Stimulated activated CD4-positive, alpha-beta T cell treated with anti-CD3 and anti-CD28 coated beads, TNF-alpha, amount 100 ng/mL, for 4 hours (primary cell): Measurements from ENCODE around the gene EFR3B.
"Not testable (repeated sequence)": the region's sequence is repeated elsewhere in the genome, so short reads cannot be mapped to it uniquely, and the experiment has no call there.

Source experiments
- DNase-seq, 3 experiments: peaks; one replicate each; pipeline ENCODE4 v3.0.0-alpha.2; 2020; ENCODE audit warnings: low read depth in 3 of 3

Gene EFR3B

GRCh38 chr2:25149646-25150045, 107.8 kb downstream of the EFR3B start:
- no peak for DNase-seq

GRCh38 chr2:25150993-25151392, 109.1 kb downstream of the EFR3B start:
- not testable (repeated sequence) for DNase-seq

GRCh38 chr2:25151718-25152117, 109.8 kb downstream of the EFR3B start:
- DNase-seq: no peak

GRCh38 chr2:25155401-25155800, 113.5 kb downstream of the EFR3B start:
- DNase-seq: no peak

- no peak for DNase-seq
Observed at GRCh38 chr2:25158096-25158852, 116.4 kb downstream of the EFR3B start.

- no peak for DNase-seq
Observed at GRCh38 chr2:25159949-25160348, 118.1 kb downstream of the EFR3B start.

- DNase-seq: no peak
Observed at GRCh38 chr2:25160376-25160775, 118.5 kb downstream of the EFR3B start.

GRCh38 chr2:25161055-25161781, 119.3 kb downstream of the EFR3B start:
- peak; percentile 37 to 48 (median 48) for DNase-seq

GRCh38 chr2:25162061-25162460, 120.2 kb downstream of the EFR3B start:
- DNase-seq: not testable (repeated sequence)

- DNase-seq: no peak
Observed at GRCh38 chr2:25164561-25164960, 122.7 kb downstream of the EFR3B start.

- DNase-seq: peak in 1 of 3 experiments; percentile 17
Observed at GRCh38 chr2:25165992-25166875, 124.4 kb downstream of the EFR3B start.

- DNase-seq: peak in 2 of 3 experiments; percentile 3 to 8
Observed at GRCh38 chr2:25168256-25169072, 126.6 kb downstream of the EFR3B start, which contains the start of gene POMC. Gene POMC (minus strand): TSS chr2:25168580. CDS start chr2:25164772, 3,808 bp downstream.

- DNase-seq: no peak
Observed at GRCh38 chr2:25169073-25169470, 127.2 kb downstream of the EFR3B start.

- no peak for DNase-seq
Observed at GRCh38 chr2:25170888-25171287, 129.0 kb downstream of the EFR3B start.

- DNase-seq: no peak
Observed at GRCh38 chr2:25173719-25174118, 131.8 kb downstream of the EFR3B start.

- DNase-seq: no peak
Observed at GRCh38 chr2:25174192-25174861, 132.5 kb downstream of the EFR3B start.

GRCh38 chr2:25176138-25176537, 134.3 kb downstream of the EFR3B start:
- DNase-seq: no peak

GRCh38 chr2:25176541-25177181, 134.8 kb downstream of the EFR3B start:
- no peak for DNase-seq

GRCh38 chr2:25177211-25177611, 135.3 kb downstream of the EFR3B start:
- no peak for DNase-seq

- no peak for DNase-seq
Observed at GRCh38 chr2:25178976-25179375, 137.1 kb downstream of the EFR3B start.
